Measurements from ENCODE around the gene JAZF1. TPM values are rescaled to one million over a fixed set of nuclear protein-coding genes. Genes with fewer than 3 reads are reported as not detected.
A peak's percentile ranks its signal among the peaks of the same experiment; 100 is the strongest.

JAZF1 gene
- total RNA-seq, 1 experiment from 2014 or later, result 9.1 TPM

- Histone ChIP-seq H2BK15ac (ENCODE audit: low read depth, low read length) (no peak overlapping the region), H4K91ac (ENCODE audit: insufficient read length, low read depth, low read length) (no peak overlapping the region), H3K4me2 (ENCODE audit: insufficient read depth, insufficient read length, low read length) (no peak overlapping the region), H3K14ac (ENCODE audit: insufficient read depth, low read length) (no peak overlapping the region), H3K27ac (ENCODE audit: insufficient read length, low read depth, low read length) (no peak overlapping the region), H3K9me3 (ENCODE audit: control insufficient read depth, low read depth, low read length) (no peaks in the 10 kb centered on the region), H3K27me3 (ENCODE audit: insufficient read depth, low read length) (no peaks in the 10 kb centered on the region), H4K8ac (replicated peaks; ENCODE audit: insufficient read length, low read depth, low read length) (no peak overlapping the region), H3K23ac (ENCODE audit: insufficient read length, low read depth, low read length) (no peak overlapping the region), H3K4me1 (ENCODE audit: insufficient read depth, low read length) (peaks cover 6% of the 10 kb centered on the region; the same call in 1 of the 2 replicates), H4K20me1 (ENCODE audit: control insufficient read depth, insufficient read depth, insufficient read length) (no peaks in the 10 kb centered on the region), H2BK5ac (ENCODE audit: insufficient read length, low read length) (no peak overlapping the region), H3K56ac (ENCODE audit: insufficient read length, low read depth, low read length) (no peak overlapping the region), H3K79me2 (ENCODE audit: insufficient read depth, low read length) (peaks cover 2% of the 10 kb centered on the region; the same call in 1 of the 2 replicates), H2BK12ac (ENCODE audit: insufficient read length, low read depth, low read length) (no peak overlapping the region), H4K5ac (ENCODE audit: insufficient read length, low read depth, low read length) (no peak overlapping the region), H2BK120ac (ENCODE audit: low read depth, low read length, poor library complexity, severe bottlenecking) (no peak overlapping the region), H3K9ac (ENCODE audit: extremely low read depth, insufficient read length, low read length) (no peak overlapping the region), H2AFZ (ENCODE audit: low read length) (no peak overlapping the region), H2AK5ac (ENCODE audit: insufficient read length, low read length) (no peak overlapping the region), H3T11ph (ENCODE audit: low read length) (no peak overlapping the region), H2BK20ac (ENCODE audit: low read depth, low read length, poor library complexity, severe bottlenecking) (no peak overlapping the region), H3K23me2 (ENCODE audit: insufficient read length, low read depth, low read length, poor library complexity, severe bottlenecking) (no peaks in the 10 kb centered on the region), H3K4ac (ENCODE audit: low read depth, low read length) (no peak overlapping the region), H3K79me1 (ENCODE audit: insufficient read depth, low read depth, low read length, poor library complexity, severe bottlenecking) (no peaks in the 10 kb centered on the region), H3K18ac (ENCODE audit: insufficient read length, low read depth, low read length) (no peak overlapping the region)
- no peaks in the 10 kb centered on the region for H3K27me3 Mint-ChIP-seq (ENCODE audit: low read depth)
- peaks cover 6 to 22% of the 10 kb centered on the region in 2 experiments; a peak in 2 of 4 replicates for H3K4me1 Mint-ChIP-seq
- 0 out of 7 replicates have a peak overlapping the region, but pooled peaks of 1 of the 3 experiments have one; percentile 0 for H3K27ac Mint-ChIP-seq
- no CpG with 5 or more reads among the region's 2 CpGs for WGBS (ENCODE audit: extremely low coverage, insufficient read length, low lambda C conversion rate)
- H3K9me3 Mint-ChIP-seq, result no peaks in the 10 kb centered on the region; a peak in 1 of 5 replicates
- no peaks in the 10 kb centered on the region for H3K36me3 Mint-ChIP-seq (ENCODE audit: insufficient read depth in 1 of 3, low read depth in 3 of 3)
- no peak for DNase-seq
- H3K4me3 Mint-ChIP-seq, result no peak overlapping the region
- no peak for TF ChIP-seq CTCF (conservative IDR thresholded peaks at IDR 0.05)
Measured at GRCh38 chr7:28165261-28165660, 15.3 kb downstream of the JAZF1 start.
